ENCODE results near the gene KLC4.

DNA sequence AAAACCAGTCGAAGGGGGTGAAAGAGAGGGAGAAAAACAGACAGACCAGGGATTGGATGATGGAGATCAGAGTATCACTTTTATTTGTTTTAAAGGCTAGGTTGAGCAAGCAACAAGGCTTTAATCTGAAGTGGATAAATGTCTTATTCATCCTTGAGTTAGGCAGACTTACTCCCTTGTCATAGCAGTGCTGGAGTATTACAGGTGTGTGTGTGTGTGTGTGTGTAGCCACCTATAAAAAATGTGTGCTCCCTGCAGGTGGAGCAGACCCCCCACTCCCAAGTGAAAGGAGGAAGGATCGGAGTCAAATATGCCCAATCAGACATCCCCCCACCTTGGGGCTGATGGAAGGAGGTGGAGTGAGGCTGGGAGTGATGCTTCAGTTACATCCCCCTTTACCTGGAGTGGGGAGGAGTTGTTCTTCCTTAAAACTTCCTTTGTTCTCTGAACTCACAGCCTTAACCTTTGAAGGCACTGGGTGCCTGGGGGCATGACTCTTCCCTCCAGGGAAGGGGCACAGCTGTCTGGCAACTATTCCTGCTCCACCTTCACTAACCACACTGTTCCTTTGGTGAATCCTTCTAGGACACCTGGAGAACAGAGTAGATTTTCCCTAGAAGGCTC, 43.9 kb downstream of the KLC4 start:
- TF ChIP-seq, protein P1, sequence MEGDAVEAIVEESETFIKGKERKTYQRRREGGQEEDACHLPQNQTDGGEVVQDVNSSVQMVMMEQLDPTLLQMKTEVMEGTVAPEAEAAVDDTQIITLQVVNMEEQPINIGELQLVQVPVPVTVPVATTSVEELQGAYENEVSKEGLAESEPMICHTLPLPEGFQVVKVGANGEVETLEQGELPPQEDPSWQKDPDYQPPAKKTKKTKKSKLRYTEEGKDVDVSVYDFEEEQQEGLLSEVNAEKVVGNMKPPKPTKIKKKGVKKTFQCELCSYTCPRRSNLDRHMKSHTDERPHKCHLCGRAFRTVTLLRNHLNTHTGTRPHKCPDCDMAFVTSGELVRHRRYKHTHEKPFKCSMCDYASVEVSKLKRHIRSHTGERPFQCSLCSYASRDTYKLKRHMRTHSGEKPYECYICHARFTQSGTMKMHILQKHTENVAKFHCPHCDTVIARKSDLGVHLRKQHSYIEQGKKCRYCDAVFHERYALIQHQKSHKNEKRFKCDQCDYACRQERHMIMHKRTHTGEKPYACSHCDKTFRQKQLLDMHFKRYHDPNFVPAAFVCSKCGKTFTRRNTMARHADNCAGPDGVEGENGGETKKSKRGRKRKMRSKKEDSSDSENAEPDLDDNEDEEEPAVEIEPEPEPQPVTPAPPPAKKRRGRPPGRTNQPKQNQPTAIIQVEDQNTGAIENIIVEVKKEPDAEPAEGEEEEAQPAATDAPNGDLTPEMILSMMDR (IDR thresholded peaks at IDR 0.05): no peak
- TF ChIP-seq POLR2A (IDR thresholded peaks at IDR 0.05) (no peak), POLR2AphosphoS5 (IDR thresholded peaks at IDR 0.05) (no peak)

Measured in breast epithelium (tissue), 3 donors.